GM18907 (cell line): ENCODE data around the gene LDAH.

Experiments used
- ATAC-seq: cut with Tn5 transposase; IDR thresholded peaks from one replicate; pipeline ENCODE4 v1.9.1; 2021; ENCODE audit warnings: mild to moderate bottlenecking, moderate library complexity; ENCODE audit not compliant: unreplicated experiment

The LDAH gene

GRCh38 chr2:20689428-20690264, 133.3 kb downstream of the LDAH start:
- no peak for ATAC-seq

GRCh38 chr2:20687260-20687832, 135.6 kb downstream of the LDAH start:
- no peak for ATAC-seq

GRCh38 chr2:20684581-20685063, 138.3 kb downstream of the LDAH start:
- no peak for ATAC-seq

GRCh38 chr2:20682167-20682920, 140.6 kb downstream of the LDAH start:
- ATAC-seq = no peak

- ATAC-seq = no peak
Measured at GRCh38 chr2:20680744-20681375, 142.0 kb downstream of the LDAH start.

GRCh38 chr2:20678780-20679179, 144.1 kb downstream of the LDAH start:
- no peak for ATAC-seq

GRCh38 chr2:20678086-20678395, 144.9 kb downstream of the LDAH start:
- ATAC-seq = no peak

GRCh38 chr2:20677301-20678085, 145.4 kb downstream of the LDAH start:
- peak; percentile 45 for ATAC-seq

- peak; percentile 56 for ATAC-seq
Measured at GRCh38 chr2:20676353-20677215, 146.3 kb downstream of the LDAH start.

- peak; percentile 77 for ATAC-seq
Measured at GRCh38 chr2:20675701-20676352, 147.1 kb downstream of the LDAH start.

DNA sequence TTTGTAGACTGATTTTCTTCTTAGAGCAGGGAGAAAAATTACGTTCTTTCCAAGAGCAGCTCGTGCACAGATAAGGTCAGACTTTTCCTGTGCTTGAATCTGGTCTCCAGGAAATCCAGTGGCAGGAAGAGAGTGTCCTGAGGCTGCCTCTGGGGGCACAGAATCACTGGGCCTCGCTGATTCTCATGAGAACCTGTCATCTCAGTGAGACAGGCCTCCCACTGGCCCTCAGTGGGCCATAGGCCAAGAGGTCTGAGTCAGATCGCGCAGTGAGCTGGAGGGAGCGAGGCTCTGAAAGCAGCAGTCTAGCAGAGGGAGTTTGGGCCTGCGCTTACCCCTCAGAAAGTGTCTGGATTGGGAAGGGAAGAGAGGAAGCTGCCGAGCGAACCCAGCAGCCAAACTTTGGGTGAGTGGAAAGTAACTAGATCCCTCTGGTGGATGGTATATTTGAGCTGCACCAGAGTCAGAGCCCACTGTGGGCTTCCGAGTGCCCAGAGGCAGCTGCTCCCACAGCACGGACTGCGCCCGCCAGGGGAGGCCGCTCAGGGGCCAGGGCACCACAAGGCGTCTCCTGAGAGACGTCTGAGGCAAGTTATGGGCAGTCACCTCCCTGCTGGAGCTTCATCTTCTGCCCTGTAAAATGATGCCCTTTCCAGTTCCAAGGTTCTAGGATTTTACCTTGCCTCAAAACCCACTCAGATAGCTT, 147.8 kb downstream of the LDAH start:
- no peak for ATAC-seq

DNA sequence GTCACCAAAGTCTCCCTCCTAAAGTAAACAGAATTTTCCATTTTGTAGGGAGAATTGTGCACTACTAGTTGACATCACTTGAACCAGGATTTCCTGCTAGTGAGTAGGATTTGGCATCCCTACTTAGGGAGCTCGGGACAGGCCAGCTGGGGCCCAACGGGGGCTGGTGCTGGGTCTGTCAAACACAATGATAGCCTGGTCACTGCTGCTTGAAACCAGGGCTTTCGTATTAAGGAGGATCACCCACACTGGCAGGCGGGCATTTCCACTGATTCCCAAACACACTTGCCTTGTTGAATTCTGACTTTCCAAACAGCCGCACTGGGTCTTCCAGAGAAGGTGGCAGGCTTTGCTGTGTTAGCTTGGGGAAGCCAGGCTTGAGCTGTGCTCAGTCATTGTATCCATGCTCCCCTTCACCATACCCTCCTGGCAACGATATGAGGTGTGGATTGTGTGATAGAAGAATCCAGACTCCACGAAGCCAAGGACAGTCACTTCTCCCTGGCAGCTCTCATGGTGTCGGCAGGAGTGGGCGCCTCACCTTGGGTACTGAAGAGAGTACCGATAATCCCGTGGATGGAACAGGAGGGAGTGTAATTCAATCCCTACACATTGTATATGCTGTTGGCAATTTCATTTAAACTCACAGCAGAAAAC, 148.5 kb downstream of the LDAH start:
- ATAC-seq = no peak

GRCh38 chr2:20673686-20674308, 149.1 kb downstream of the LDAH start:
- ATAC-seq = no peak

- ATAC-seq = no peak
Measured at GRCh38 chr2:20672201-20672951, 150.5 kb downstream of the LDAH start.

GRCh38 chr2:20671736-20672080, 151.2 kb downstream of the LDAH start:
- no peak for ATAC-seq

- ATAC-seq = no peak
Measured at GRCh38 chr2:20671036-20671735, 151.7 kb downstream of the LDAH start.
